GM21360 (cell line): ENCODE measurements around the gene SYT10.
"Not testable (repeated sequence)": the region's sequence is repeated elsewhere in the genome, so short reads cannot be mapped to it uniquely, and the experiment has no call there.

Experiments
- ATAC-seq: cut with Tn5 transposase; IDR thresholded peaks from one replicate; pipeline ENCODE4 v1.9.1; 2021; ENCODE audit warnings: mild to moderate bottlenecking, moderate library complexity; ENCODE audit not compliant: unreplicated experiment

SYT10 gene

DNA sequence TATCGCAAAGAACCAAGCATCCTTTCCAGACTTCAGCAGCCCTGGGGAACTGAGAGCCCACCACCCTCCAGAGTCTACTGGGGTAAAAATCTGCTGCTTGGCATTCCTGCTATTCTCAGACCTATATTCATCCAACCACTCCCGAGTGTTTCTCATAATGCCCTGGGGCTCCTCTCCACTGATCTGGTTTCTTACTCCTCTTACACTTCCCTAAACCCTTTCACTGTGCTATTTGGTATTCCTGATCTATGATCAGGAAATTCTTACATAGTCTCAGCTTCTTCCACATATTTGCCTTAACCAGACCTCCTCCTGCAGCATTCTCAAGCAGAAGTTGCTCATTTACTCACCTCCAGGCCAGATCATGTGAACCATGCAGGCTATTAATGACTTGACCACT, 82.4 kb downstream of the SYT10 start:
- no peak for ATAC-seq

DNA sequence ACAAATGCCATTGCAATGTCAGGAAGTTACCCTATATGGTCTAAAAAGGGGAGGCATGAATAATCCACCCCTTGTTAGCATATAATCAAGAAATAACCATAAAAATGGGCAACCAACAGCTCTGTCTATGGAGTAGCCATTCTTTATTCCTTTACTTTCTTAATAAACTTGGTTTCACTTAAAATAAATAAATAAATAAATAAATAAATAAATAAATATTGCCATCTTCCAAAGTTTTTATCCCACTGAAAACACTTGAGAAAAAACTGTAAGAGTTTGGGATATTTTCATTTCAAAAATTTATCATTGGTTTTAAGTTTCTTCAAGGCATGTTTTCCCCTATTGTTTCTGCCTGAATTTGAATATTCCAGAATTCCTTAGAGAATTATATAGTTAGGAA, 89.8 kb downstream of the SYT10 start:
- no peak for ATAC-seq

DNA sequence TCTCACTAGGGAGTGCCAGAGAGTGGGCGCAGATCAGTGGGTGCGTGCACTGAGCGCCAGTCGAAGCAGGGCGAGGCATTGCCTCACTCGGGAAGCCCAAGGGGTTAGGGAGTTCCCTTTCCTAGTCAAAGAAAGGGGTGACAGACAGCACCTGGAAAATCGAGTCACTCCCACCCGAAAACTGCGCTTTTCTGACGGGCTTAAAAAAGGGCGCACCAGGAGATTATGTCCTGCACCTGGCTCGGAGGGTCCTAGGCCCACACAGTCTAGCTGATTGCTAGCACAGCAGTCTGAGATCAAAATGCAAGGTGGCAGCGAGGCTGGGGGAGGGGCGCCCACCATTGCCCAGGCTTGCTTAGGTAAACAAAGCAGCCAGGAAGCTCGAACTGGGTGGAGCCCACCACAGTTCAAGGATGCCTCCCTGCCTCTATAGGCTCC, 107.6 kb downstream of the SYT10 start:
- ATAC-seq: not testable (repeated sequence)

DNA sequence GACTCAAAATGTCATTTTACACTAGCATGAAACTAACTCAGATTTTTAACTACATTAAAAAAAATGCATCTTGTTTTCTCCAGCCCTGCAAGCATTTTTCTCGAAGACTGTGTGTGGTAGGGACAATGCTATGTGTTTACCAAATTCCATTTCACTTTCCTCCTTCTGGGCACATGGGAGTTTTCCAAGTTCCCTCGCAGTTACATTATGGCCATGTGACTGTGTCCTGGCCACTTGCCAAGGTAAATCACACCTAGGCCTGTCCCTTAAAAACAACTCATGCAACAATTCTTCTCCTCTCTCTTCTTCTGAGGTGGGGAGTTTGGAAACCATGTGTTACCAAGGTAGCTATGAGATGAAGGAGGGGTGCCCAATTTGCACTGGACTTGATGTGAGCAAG, 108.7 kb downstream of the SYT10 start:
- ATAC-seq: no peak
